Measurements from ENCODE around the gene C10orf90.
A peak's percentile ranks its signal among the peaks of the same experiment; 100 is the strongest.
"Not testable (repeated sequence)": the region's sequence is repeated elsewhere in the genome, so short reads cannot be mapped to it uniquely, and the experiment has no call there.

C10orf90 gene

DNA sequence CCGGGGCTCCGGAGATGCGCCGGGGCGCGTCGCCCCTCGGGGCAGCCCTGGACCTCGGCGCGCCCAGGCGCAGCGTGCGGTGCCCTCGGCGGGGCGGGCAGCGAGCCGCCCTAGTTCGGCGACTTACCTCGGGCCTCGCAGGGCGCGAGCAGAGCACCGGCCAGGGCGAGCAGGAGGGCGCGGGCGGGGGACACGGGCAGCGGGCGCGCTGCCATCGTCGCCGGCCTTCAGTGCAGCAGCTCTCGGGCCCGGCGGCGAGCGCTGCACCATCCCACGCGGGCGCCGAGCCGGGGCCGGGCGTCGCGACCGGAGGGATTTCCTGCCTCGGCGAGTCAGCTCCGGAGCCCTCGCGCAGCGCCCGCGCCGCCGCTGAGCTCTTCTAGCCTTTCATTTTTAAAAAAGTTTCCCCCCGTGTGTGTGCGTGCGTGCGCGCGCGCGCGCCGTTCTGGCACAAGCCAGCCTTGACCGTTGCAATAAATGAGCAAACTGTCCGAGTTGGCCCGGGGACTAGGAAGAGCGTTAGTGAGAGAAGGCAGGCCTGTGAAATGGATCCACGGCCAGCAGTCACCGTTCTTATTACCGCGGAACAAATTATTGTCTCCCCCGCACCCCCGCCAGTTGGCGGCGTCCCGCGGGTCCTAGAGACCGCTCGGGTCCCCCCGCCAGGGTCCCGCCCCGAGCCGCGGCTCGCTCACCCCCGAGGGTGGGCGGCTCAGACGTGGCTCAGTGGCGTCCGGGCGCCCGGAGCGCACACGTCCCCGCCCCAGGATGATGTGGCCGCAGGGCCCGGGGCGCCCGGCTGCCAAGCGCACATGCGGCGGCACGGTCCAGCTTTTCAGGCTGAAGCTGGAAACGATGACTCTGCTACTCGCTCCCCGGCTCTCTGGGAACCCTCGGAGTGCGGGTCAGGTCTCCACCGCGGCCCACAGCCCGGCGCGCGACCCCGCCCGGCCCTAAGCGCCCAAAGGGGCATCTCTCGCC is 282.3 kb downstream of the C10orf90 start, which contains the start of gene ADAM12:
ADAM12 (minus strand) TSS at position 547 of the 981 bp plus-strand sequence; CDS start at position 215, 332 bp downstream.
- TF ChIP-seq, protein P1, sequence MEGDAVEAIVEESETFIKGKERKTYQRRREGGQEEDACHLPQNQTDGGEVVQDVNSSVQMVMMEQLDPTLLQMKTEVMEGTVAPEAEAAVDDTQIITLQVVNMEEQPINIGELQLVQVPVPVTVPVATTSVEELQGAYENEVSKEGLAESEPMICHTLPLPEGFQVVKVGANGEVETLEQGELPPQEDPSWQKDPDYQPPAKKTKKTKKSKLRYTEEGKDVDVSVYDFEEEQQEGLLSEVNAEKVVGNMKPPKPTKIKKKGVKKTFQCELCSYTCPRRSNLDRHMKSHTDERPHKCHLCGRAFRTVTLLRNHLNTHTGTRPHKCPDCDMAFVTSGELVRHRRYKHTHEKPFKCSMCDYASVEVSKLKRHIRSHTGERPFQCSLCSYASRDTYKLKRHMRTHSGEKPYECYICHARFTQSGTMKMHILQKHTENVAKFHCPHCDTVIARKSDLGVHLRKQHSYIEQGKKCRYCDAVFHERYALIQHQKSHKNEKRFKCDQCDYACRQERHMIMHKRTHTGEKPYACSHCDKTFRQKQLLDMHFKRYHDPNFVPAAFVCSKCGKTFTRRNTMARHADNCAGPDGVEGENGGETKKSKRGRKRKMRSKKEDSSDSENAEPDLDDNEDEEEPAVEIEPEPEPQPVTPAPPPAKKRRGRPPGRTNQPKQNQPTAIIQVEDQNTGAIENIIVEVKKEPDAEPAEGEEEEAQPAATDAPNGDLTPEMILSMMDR (IDR thresholded peaks at IDR 0.05; ENCODE audit: low read depth, low read length): no peak
- Histone ChIP-seq H3K9me3 (ENCODE audit: severe bottlenecking) (peaks cover 6% of the 10 kb centered on the region), H3K27me3 (ENCODE audit: insufficient read depth, low read depth, severe bottlenecking) (peaks cover 4% of the 10 kb centered on the region), H3K27ac (no peak within 1 kb of the TSS), H3K4me3 (ENCODE audit: low read depth, low read length) (peak within 1 kb of the TSS; percentile 47), H3K36me3 (no peaks in the 10 kb centered on the region)
- DNase-seq: no peak

DNA sequence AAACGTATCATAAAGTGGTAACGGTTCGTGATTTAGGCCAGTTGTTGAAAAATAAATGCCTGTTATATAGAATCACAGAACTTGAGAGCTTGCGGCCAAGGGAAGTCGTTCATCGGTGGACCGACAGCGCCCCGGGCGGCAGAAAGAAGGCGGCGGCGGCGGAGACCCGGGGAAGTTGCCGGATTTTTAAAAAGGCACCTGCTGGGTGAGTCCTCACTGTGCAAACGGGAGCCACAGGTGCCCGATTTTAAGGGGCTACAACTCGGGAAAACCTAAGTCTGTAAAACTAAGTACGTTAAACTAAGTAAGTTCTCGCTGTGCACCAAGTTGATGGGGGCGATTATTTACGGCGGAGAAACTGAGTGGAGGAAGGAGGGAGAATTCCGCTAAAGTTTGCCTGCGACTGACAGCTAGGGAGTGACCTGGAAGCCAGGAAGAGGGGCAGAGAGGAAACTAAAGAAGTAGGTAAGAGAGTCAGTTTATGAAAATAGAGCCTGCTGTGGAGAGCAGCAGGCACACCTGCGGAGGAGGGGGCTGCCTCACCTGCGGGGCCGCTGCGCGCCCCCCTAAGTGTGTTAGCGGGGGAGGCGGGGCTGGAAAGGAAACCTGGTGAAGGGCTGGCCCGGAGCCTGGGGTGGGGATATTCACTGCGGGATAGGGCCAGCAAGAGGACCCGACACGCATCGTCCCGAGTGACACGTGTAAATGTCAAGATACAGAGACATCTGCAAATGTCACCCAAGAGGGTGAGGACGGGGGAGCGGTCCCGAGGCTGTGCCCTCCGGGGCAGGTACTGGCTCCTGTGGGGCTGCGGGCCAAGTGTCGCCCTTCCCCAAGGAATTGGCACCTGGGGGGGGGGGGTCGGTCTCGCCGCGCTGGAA is 283.2 kb downstream of the C10orf90 start:
- no peak overlapping the region for H3K27ac ChIP-seq
- no peaks in the 10 kb centered on the region for H3K36me3 ChIP-seq
- peaks cover 6% of the 10 kb centered on the region for H3K9me3 ChIP-seq (ENCODE audit: severe bottlenecking)
- peak; percentile 69 for DNase-seq
- TF ChIP-seq, protein P1 (IDR thresholded peaks at IDR 0.05; ENCODE audit: low read depth, low read length): peak; percentile 60
- H3K27me3 ChIP-seq (ENCODE audit: insufficient read depth, low read depth, severe bottlenecking): peaks cover 4% of the 10 kb centered on the region
- H3K4me3 ChIP-seq (ENCODE audit: low read depth, low read length): peak overlapping the region; percentile 47

DNA sequence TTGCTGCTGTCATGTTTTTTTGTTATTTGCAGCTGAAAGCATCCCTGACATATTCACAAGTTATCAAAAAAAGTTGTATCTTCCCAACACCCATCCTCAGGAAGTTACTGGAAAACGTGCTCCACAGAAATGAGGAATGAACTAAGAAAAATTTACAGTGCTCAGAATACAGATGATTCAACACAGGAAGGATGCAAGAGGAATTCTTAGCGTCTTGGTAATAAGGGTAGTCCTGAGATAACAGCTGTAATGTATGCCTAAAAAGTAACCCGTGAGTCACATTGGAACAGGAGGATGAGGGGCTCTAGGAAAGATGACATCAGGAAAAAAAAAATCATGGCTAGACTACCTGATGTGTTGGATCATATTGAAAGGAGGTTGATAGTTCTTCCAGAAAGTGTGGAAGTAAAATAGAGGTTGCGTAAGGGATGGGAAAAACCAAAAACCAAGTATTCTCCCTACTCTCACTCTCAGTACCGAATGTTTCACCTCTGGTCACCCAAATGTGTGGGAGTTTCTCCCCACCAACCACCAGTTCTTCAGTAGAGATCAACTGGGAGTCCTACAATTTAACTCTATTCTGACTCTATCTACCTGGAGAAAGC is 286.1 kb downstream of the C10orf90 start:
- DNase-seq: no peak
- H3K4me3 ChIP-seq (ENCODE audit: low read depth, low read length): no peak overlapping the region
- H3K27me3 ChIP-seq (ENCODE audit: insufficient read depth, low read depth, severe bottlenecking): peaks cover 4% of the 10 kb centered on the region
- peaks cover 4% of the 10 kb centered on the region for H3K9me3 ChIP-seq (ENCODE audit: severe bottlenecking)
- H3K27ac ChIP-seq: no peak overlapping the region
- TF ChIP-seq, protein P1 (IDR thresholded peaks at IDR 0.05; ENCODE audit: low read depth, low read length): no peak
- no peaks in the 10 kb centered on the region for H3K36me3 ChIP-seq

DNA sequence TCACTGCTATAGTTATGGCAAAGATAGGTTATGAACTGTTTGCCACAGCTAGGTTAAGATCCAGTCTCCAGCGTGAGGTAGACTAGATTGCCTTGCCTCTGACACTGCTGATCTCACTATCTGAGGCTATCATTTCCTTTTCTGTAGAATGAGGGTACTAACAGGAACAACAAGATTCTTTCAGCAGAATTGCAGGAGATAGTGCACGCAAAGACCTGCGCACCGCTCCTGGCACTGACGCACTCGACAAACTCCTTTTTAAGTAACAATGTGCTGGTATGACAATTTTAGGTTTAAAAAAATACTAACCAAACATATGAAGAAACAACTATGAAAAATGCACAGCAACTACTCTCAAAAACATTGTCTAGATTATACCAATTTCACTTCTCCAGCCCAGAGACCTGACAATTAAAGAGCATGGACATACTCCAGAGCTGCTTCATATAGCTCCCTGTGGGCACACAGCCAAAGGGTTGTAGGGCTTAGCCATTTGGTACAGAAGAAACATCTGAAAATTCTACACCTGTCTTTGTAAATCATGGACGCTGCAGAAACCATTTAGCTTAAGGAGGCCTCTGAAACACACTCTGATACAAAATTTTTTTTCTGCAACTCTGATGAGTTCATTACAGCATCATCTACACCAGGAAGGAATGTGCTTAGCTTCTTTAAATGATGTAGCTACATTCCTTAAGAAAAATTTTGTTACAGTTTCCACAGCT is 290.0 kb downstream of the C10orf90 start:
- TF ChIP-seq, protein P1 (IDR thresholded peaks at IDR 0.05; ENCODE audit: low read depth, low read length): no peak
- Histone ChIP-seq H3K27ac (no peak overlapping the region), H3K27me3 (ENCODE audit: insufficient read depth, low read depth, severe bottlenecking) (no peaks in the 10 kb centered on the region), H3K9me3 (ENCODE audit: severe bottlenecking) (no peaks in the 10 kb centered on the region), H3K36me3 (no peaks in the 10 kb centered on the region), H3K4me3 (ENCODE audit: low read depth, low read length) (no peak overlapping the region)
- no peak for DNase-seq

DNA sequence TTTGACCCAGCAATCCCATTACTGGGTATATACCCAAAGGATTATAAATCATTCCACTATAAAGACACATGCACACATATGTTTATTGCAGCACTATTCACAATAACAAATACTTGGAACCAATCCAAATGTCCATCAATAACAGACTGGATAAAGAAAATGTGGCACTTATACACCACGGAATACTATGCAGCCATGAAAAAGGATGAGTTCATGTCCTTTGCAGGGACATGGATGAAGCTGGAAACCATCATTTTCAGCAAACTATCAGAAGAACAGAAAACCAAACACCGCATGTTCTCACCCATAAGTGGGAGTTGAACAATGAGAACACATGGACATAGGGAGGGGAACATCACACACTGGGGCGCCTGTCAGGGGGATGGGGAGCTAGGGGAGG is 291.3 kb downstream of the C10orf90 start:
- not testable (repeated sequence) for H3K36me3 ChIP-seq; DNase-seq; H3K9me3 ChIP-seq (ENCODE audit: severe bottlenecking); H3K4me3 ChIP-seq (ENCODE audit: low read depth, low read length); H3K27ac ChIP-seq; H3K27me3 ChIP-seq (ENCODE audit: insufficient read depth, low read depth, severe bottlenecking)
